GM23338 (cell line): Measurements from ENCODE around the gene SLC5A7.

Source experiments
- CREB1 ChIP-seq: fragments of 250-450 bp; sonication (Bioruptor Pico); IDR thresholded peaks from 2 replicates; pipeline ENCODE4 v1.5.0; 2020; ENCODE audit warnings: low read depth, mild to moderate bottlenecking, moderate library complexity
- EZH2 ChIP-seq: fragments of 200-600 bp; sonication (generic); IDR thresholded peaks from one replicate; pipeline ENCODE4 v1.8.0; 2017; ENCODE audit warnings: antibody characterized with exemption, mild to moderate bottlenecking, low read depth; ENCODE audit not compliant: unreplicated experiment
- EZH2phosphoT487 ChIP-seq: fragments of 200-600 bp; sonication (generic); IDR thresholded peaks from one replicate; pipeline ENCODE4 v1.8.1; 2018; ENCODE audit warnings: antibody characterized with exemption; ENCODE audit not compliant: unreplicated experiment
- JUNB ChIP-seq: IDR thresholded peaks from one replicate; pipeline ENCODE4 v1.6.1; 2016; ENCODE audit warnings: antibody characterized with exemption; ENCODE audit not compliant: unreplicated experiment
- NANOG ChIP-seq: IDR thresholded peaks from 2 replicates; pipeline ENCODE4 v1.6.1; 2016; ENCODE audit warnings: antibody characterized with exemption, borderline replicate concordance
- POLR2AphosphoS5 ChIP-seq: IDR thresholded peaks from 2 replicates; pipeline ENCODE4 v1.6.1; 2016; ENCODE audit warnings: antibody characterized with exemption, low read depth
- ZNF331 ChIP-seq: fragments of 250-450 bp; sonication (Bioruptor Pico); IDR thresholded peaks from 2 replicates; pipeline ENCODE4 v1.5.0; 2020; ENCODE audit warnings: low read depth, mild to moderate bottlenecking, moderate library complexity
- TF ChIP-seq, protein P1 (sequence below): IDR thresholded peaks from 2 replicates; pipeline ENCODE4 v1.6.1; 2016; ENCODE audit warnings: antibody characterized with exemption
- TF ChIP-seq, protein P2 (sequence below), 2 experiments: fragments of 200-600 bp in 1 of 2; sonication (generic) in 1 of 2; conservative IDR thresholded peaks; 2 replicates each; pipeline versions ENCODE4 v1.5.1 to v1.6.1; 2016 to 2017; ENCODE audit warnings: antibody characterized with exemption in 2 of 2, low read depth in 2 of 2, mild to moderate bottlenecking in 2 of 2, moderate library complexity in 1 of 2

DNA sequence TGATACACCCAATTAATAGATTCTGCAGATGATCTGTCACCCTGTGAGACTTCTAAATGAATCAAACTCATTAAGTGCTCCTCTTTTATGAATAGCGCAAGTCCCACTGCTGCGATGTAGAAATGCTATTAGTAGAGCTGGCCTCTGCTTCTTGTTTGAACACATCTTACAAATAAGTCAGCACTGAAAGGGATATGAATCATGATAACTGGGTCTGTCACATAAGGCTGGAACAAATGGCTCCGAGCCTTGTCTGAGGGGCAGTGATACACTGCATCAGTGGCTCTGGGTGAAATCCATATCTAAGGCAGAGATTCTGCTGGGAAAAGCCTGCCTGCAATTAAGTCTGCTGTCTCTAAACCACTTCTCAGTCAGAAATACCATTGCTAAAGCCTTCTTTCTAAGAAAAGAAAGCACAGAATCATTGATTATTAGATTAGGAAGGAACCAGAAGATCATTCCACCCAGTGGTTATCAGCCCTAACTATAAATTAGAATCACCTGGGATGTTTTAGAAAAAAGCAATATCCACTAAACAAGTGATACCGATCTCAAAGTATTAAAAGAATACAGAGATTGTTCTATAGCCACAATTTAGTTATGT lies 75.2 kb downstream of the SLC5A7 start:
- TF ChIP-seq, protein P1, sequence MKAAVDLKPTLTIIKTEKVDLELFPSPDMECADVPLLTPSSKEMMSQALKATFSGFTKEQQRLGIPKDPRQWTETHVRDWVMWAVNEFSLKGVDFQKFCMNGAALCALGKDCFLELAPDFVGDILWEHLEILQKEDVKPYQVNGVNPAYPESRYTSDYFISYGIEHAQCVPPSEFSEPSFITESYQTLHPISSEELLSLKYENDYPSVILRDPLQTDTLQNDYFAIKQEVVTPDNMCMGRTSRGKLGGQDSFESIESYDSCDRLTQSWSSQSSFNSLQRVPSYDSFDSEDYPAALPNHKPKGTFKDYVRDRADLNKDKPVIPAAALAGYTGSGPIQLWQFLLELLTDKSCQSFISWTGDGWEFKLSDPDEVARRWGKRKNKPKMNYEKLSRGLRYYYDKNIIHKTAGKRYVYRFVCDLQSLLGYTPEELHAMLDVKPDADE: no peak
- TF ChIP-seq, protein P2, sequence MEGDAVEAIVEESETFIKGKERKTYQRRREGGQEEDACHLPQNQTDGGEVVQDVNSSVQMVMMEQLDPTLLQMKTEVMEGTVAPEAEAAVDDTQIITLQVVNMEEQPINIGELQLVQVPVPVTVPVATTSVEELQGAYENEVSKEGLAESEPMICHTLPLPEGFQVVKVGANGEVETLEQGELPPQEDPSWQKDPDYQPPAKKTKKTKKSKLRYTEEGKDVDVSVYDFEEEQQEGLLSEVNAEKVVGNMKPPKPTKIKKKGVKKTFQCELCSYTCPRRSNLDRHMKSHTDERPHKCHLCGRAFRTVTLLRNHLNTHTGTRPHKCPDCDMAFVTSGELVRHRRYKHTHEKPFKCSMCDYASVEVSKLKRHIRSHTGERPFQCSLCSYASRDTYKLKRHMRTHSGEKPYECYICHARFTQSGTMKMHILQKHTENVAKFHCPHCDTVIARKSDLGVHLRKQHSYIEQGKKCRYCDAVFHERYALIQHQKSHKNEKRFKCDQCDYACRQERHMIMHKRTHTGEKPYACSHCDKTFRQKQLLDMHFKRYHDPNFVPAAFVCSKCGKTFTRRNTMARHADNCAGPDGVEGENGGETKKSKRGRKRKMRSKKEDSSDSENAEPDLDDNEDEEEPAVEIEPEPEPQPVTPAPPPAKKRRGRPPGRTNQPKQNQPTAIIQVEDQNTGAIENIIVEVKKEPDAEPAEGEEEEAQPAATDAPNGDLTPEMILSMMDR (conservative IDR thresholded peaks at IDR 0.05; ENCODE audit: low read depth in 2 of 2): no peak
- TF ChIP-seq NANOG (no peak), POLR2AphosphoS5 (no peak), EZH2 (no peak), CREB1 (CRISPR knock-in tag) (no peak), EZH2phosphoT487 (no peak), JUNB (no peak), ZNF331 (CRISPR knock-in tag) (no peak)
